AG10803 (cell line): Measurements from ENCODE around the gene ORAI1.
A peak's percentile ranks its signal among the peaks of the same experiment; 100 is the strongest.

Experiments used
- DNase-seq: peaks from one replicate; pipeline ENCODE4 v3.0.0; 2010; ENCODE audit warnings: low read depth
- H3K4me3 ChIP-seq: 2 replicates; pipeline ENCODE4 v1.5.1; 2011; ENCODE audit warnings: mild to moderate bottlenecking, low read length, control low read depth
- CTCF ChIP-seq: conservative IDR thresholded peaks from 2 replicates; pipeline ENCODE4 v1.5.1; 2011; ENCODE audit warnings: mild to moderate bottlenecking, low read length, control low read depth, inconsistent platforms

ORAI1 gene

DNA sequence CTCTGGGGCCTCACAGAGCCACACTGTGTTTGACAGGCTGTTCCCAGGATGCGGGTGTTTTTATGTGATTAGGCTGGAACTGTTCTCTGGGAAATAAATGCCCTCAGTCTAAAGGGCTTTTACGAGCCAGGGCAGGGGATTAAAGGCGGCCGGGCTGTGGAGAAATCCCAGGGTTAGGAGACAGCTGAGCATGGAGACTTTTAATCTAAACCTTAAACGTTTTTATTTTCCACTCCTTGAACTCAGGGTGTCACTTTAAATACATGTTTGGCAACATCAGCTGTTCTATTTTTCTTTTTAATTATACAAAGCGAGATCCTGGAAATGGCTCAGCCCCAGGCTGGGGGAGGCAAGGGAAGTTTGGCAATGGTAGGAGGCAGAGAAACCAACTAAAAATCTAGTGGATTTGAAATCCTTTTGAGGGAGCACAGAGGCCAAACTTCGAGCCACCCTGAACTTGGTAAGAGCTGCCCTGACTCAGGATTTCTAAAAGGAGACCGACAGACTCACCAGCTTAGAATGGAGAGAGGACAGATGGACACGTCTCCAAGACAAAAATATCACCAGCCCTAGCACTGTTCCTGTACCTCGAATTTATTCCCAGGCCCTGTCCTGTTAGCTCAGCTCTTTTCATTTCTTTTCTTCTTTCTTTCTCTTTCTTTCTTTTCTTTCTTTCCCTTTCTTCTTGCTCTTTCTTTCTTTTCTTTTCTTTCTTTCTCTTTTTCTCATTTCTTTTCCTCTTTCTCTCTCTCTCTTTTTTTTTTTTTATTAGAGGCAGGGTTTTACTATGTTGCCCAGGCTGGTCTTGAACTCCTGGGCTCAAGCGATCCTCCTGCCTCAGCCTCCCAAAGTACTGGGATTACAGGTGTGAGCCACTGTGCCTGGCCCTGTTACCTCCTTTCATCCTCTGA is 15.8 kb upstream of the ORAI1 start:
- no peak overlapping the region for H3K4me3 ChIP-seq
- DNase-seq = peak; percentile 55
- TF ChIP-seq CTCF = no peak

DNA sequence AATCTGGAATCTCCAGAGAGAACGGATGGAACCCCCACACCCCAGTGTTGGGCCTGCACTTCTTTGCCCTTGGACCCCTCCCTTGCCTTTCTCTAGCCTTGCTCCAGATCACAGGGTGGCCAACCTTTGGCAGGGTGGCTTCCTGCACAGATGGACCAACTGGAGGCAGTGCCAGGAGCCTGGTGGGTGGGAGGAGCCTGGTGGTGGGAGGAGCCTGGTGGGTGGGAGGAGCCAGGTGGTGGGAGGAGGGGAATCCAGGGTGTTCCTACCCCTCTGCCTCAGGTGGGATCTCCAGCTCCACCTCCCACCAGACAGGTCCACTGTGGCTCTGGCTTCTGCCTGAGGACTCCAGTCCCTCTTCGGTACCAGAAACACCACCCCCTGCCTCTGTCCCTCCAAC is 15.0 kb upstream of the ORAI1 start:
- DNase-seq = no peak
- TF ChIP-seq CTCF = no peak

DNA sequence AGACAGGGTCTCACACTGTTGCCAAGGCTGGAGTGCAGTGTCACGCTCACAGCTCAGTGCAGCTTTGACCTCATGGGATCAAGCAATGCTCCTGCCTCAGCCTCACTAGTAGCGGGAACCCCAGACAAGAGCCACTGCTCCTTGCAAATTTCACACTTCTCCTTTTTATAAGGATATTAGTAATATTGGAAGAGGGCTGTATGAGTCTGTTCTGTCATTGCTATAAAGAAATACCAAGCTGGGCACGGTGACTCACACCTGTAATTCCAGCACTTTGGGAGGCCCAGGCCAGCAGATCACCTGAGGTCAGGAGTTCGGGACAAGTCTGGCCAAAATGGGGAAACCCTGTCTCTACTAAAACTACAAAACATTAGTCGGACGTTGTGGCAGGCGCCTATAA is 12.9 kb upstream of the ORAI1 start:
- H3K4me3 ChIP-seq = no peak overlapping the region
- TF ChIP-seq CTCF = no peak
- DNase-seq = no peak

More for the DNA sequence above, 15.0 kb upstream of the ORAI1 start:
- no peak overlapping the region for H3K4me3 ChIP-seq

- DNase-seq = no peak
- no peak overlapping the region for H3K4me3 ChIP-seq
- no peak for TF ChIP-seq CTCF
These were observed 11.4 kb upstream of the ORAI1 start for GRCh38 chr12:121614872-121615467.

DNA sequence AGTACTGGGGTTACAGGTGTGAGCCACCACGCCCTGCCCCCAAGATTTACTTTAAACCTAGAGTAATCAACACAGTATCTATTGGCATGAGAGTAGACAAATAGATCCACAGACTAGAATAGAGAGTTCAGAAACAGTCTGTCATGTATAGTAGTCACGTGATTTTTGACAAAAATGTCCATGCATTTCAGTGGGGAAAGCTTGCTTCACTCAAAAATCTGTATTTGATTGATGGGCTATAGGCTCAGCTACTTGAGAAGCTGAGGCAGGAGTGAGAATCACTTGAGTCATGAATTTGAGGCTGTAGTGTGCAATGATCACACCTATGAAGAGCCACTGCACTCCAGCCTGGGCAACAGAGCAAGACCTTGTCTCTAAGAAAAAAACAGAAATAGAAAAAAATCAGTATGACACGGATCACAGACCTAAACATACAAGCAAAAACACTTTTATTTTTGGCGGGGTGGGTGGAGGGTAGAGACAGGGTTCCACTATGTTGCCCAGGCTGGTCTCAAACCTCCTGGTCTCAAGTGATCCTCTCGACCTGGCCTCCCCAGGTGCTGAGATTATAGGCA is 7.6 kb upstream of the ORAI1 start:
- no peak for TF ChIP-seq CTCF
- DNase-seq = no peak
- H3K4me3 ChIP-seq = no peak overlapping the region

GRCh38 chr12:121620333-121620891 is 5.9 kb upstream of the ORAI1 start:
- no peak for TF ChIP-seq CTCF
- no peak overlapping the region for H3K4me3 ChIP-seq
- DNase-seq = no peak
